Panc1 (cell line): ENCODE data around the gene PCSK5. TPM values are rescaled to one million over a fixed set of nuclear protein-coding genes. Genes with fewer than 3 reads are reported as not detected.

ENCODE experiments used
- ATAC-seq: fragments of 200-7000 bp; cut with Tn5 transposase; 2 replicates; pipeline ENCODE4 v1.9.1; 2020; ENCODE audit warnings: mild to moderate bottlenecking, moderate library complexity
- BruUV-seq: library from RNA; stranded (reverse); fragments of 400-500 nt; replicated peaks from 2 replicates; lab custom pipeline; 2021; lab: Mats Ljungman, UMichigan
- CTCF ChIA-PET: fragments of 300-600 bp; sonication (Branson Sonifier 250); formaldehyde crosslinking; loops from one replicate; lab custom pipeline; 2022; ENCODE audit warnings: antibody characterized with exemption; lab: Charles Lee
- POLR2A ChIA-PET: fragments of 300-600 bp; sonication (Branson Sonifier 250); formaldehyde crosslinking; loops from one replicate; lab custom pipeline; 2022; ENCODE audit warnings: antibody characterized with exemption; lab: Charles Lee
- DNase-seq: peaks from one replicate; pipeline ENCODE4 v3.0.0-alpha.2; 2010; ENCODE audit warnings: low read depth, low spot score
- H3K27ac ChIP-seq: 2 replicates; pipeline ENCODE4 v1.5.1; 2011; ENCODE audit warnings: mild to moderate bottlenecking, low read length, inconsistent platforms
- H3K27me3 ChIP-seq: fragments of 200-500 bp; sonication (Bioruptor generic); 2 replicates; pipeline ENCODE4 v1.6.0; 2014; ENCODE audit warnings: low read length, inconsistent platforms; ENCODE audit not compliant: control insufficient read depth, insufficient read depth
- H3K36me3 ChIP-seq: fragments of 200-500 bp; sonication (Bioruptor generic); 2 replicates; pipeline ENCODE4 v1.5.1; 2014; ENCODE audit warnings: inconsistent platforms, mild to moderate bottlenecking, low read length, moderate library complexity; ENCODE audit not compliant: control insufficient read depth, insufficient read depth
- H3K4me1 ChIP-seq: 2 replicates; pipeline ENCODE4 v1.5.1; 2011; ENCODE audit warnings: inconsistent platforms, mild to moderate bottlenecking, low read length, moderate library complexity; ENCODE audit not compliant: control insufficient read depth, insufficient read depth
- H3K4me3 ChIP-seq, 2 experiments: 2 replicates each; pipeline ENCODE4 v1.5.1; 2011 to 2012; ENCODE audit warnings: low read depth in 2 of 2, low read length in 2 of 2, mild to moderate bottlenecking in 2 of 2, inconsistent platforms in 1 of 2, moderate library complexity in 1 of 2
- H3K9me3 ChIP-seq: fragments of 200-500 bp; sonication (Bioruptor generic); 2 replicates; pipeline ENCODE4 v1.5.1; 2014; ENCODE audit warnings: low read depth, mild to moderate bottlenecking, inconsistent platforms, low read length, moderate library complexity; ENCODE audit not compliant: control insufficient read depth, insufficient read depth
- POLR2AphosphoS5 ChIP-seq: IDR thresholded peaks from 2 replicates; pipeline ENCODE4 v1.6.1; 2012; ENCODE audit warnings: mild to moderate bottlenecking, low read depth, low read length, moderate library complexity
- SIN3A ChIP-seq: IDR thresholded peaks from 2 replicates; pipeline ENCODE4 v1.6.1; 2012; ENCODE audit warnings: low read depth, mild to moderate bottlenecking, low read length, moderate library complexity, borderline replicate concordance; ENCODE audit not compliant: insufficient read depth
- TCF7L2 ChIP-seq: IDR thresholded peaks from 2 replicates; pipeline ENCODE4 v1.6.1; 2011; ENCODE audit warnings: mild to moderate bottlenecking, low read depth, low read length, inconsistent platforms
- in situ Hi-C: cut with HindIII; loops from 2 replicates; pipeline ENCODE4 v1.10.0; 2016; ENCODE audit warnings: low sequenced_read_pairs, low pct_unique_long_range_greater_than_20kb
- intact Hi-C: fragments of 100-400 bp; cut with micrococcal nuclease; formaldehyde crosslinking; loops from one replicate; pipeline ENCODE4 v1.10.0; 2022; ENCODE audit not compliant: unreplicated experiment
- total RNA-seq: library from RNA; stranded (reverse); gene quantifications from one replicate; pipeline ENCODE4 v1.2.1, GENCODE V29; 2021; ENCODE audit not compliant: unreplicated experiment
- TF ChIP-seq, protein P1 (sequence below): fragments of 450-650 bp; IDR thresholded peaks from 2 replicates; pipeline ENCODE4 v1.5.1; 2017; ENCODE audit warnings: mild to moderate bottlenecking
- TF ChIP-seq, protein P2 (sequence below), 2 experiments: IDR thresholded peaks; 2 replicates each; pipeline ENCODE4 v1.6.1; 2011 to 2012; ENCODE audit warnings: low read depth in 2 of 2, control low read depth in 1 of 2, low read length in 1 of 2, mild to moderate bottlenecking in 1 of 2, moderate library complexity in 1 of 2; ENCODE audit not compliant: insufficient read depth in 1 of 2

PCSK5 gene
- total RNA-seq, 1 experiment from 2014 or later: 0.21 TPM

DNA sequence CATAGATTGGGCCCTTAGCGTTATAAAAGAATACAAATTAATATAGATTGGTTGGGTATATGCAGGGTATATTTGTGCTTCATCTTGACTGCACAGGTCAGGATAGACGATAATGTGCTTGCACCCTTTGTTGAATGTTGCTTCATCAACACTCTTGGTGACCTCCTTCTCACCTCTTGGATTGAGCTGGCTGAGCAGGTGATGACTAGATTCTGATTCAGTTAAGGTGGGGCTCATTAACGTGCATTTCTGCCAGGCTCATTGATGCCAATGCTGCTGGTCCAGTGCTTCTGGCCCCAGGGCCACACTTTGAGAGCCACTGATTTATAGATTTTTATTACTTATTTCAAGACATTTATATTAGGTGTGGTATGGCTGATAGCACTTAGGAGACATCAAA, 27.7 kb downstream of the PCSK5 start:
- no TSS peak for BruUV-seq
- intact Hi-C loops: no loop called here

DNA sequence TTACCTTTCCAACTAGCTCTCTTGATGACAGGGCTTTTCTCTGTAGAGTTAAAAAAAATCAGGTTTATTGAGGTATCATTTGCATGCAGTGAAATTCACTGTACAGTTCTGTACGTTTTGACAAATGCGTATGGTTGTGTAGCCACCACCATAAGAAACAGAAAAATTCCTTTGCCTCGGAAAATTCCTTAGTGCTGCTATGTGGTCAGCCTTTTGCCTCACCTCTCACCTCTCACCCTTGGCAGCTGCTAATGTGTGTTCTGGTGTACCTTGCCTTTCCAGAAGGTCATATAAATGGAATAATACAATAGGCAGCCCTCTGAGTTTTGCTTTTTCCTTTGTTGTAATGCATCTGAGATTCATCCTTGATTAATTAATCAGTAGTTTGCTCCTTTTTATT, 28.4 kb downstream of the PCSK5 start:
- no TSS peak for BruUV-seq
- intact Hi-C loops (no loop called here), in situ Hi-C loops (no loop called here)
- H3K4me3 ChIP-seq: no peak overlapping the region
- H3K4me1 ChIP-seq: no peaks in the 10 kb centered on the region
- no peak overlapping the region for H3K27ac ChIP-seq
- POLR2A ChIA-PET: no interaction called here
- no peak for TF ChIP-seq POLR2AphosphoS5
- TF ChIP-seq, protein P1, sequence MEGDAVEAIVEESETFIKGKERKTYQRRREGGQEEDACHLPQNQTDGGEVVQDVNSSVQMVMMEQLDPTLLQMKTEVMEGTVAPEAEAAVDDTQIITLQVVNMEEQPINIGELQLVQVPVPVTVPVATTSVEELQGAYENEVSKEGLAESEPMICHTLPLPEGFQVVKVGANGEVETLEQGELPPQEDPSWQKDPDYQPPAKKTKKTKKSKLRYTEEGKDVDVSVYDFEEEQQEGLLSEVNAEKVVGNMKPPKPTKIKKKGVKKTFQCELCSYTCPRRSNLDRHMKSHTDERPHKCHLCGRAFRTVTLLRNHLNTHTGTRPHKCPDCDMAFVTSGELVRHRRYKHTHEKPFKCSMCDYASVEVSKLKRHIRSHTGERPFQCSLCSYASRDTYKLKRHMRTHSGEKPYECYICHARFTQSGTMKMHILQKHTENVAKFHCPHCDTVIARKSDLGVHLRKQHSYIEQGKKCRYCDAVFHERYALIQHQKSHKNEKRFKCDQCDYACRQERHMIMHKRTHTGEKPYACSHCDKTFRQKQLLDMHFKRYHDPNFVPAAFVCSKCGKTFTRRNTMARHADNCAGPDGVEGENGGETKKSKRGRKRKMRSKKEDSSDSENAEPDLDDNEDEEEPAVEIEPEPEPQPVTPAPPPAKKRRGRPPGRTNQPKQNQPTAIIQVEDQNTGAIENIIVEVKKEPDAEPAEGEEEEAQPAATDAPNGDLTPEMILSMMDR: no peak
- no peak for TF ChIP-seq SIN3A
- no peak for TF ChIP-seq TCF7L2
- TF ChIP-seq, protein P2, sequence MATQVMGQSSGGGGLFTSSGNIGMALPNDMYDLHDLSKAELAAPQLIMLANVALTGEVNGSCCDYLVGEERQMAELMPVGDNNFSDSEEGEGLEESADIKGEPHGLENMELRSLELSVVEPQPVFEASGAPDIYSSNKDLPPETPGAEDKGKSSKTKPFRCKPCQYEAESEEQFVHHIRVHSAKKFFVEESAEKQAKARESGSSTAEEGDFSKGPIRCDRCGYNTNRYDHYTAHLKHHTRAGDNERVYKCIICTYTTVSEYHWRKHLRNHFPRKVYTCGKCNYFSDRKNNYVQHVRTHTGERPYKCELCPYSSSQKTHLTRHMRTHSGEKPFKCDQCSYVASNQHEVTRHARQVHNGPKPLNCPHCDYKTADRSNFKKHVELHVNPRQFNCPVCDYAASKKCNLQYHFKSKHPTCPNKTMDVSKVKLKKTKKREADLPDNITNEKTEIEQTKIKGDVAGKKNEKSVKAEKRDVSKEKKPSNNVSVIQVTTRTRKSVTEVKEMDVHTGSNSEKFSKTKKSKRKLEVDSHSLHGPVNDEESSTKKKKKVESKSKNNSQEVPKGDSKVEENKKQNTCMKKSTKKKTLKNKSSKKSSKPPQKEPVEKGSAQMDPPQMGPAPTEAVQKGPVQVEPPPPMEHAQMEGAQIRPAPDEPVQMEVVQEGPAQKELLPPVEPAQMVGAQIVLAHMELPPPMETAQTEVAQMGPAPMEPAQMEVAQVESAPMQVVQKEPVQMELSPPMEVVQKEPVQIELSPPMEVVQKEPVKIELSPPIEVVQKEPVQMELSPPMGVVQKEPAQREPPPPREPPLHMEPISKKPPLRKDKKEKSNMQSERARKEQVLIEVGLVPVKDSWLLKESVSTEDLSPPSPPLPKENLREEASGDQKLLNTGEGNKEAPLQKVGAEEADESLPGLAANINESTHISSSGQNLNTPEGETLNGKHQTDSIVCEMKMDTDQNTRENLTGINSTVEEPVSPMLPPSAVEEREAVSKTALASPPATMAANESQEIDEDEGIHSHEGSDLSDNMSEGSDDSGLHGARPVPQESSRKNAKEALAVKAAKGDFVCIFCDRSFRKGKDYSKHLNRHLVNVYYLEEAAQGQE (IDR thresholded peaks at IDR 0.05; ENCODE audit: insufficient read depth in 1 of 2, low read depth in 2 of 2, low read length in 1 of 2): no peak
- CTCF ChIA-PET: no interaction called here
- no peaks in the 10 kb centered on the region for H3K36me3 ChIP-seq
- H3K9me3 ChIP-seq: no peaks in the 10 kb centered on the region
- no peak for DNase-seq
- no peaks in the 10 kb centered on the region for H3K27me3 ChIP-seq
- ATAC-seq: no peak

More for the DNA sequence above, 27.7 kb downstream of the PCSK5 start:
- no peaks in the 10 kb centered on the region for H3K4me1 ChIP-seq
- DNase-seq (no peak), ATAC-seq (no peak)
- H3K27me3 ChIP-seq: no peaks in the 10 kb centered on the region
- H3K9me3 ChIP-seq: no peaks in the 10 kb centered on the region
- POLR2A ChIA-PET: no interaction called here
- no peak overlapping the region for H3K27ac ChIP-seq
- no peak overlapping the region for H3K4me3 ChIP-seq
- TF ChIP-seq POLR2AphosphoS5 (no peak), TCF7L2 (no peak)
- TF ChIP-seq, protein P1: no peak
- in situ Hi-C loops: no loop called here
- no peaks in the 10 kb centered on the region for H3K36me3 ChIP-seq
- CTCF ChIA-PET: no interaction called here
